HEK293 (cell line): ENCODE results near the gene PLPPR2.
A peak's percentile ranks its signal among the peaks of the same experiment; 100 is the strongest.

Experiments used
- FEZF1 ChIP-seq: fragments of 450-650 bp; formaldehyde crosslinking; IDR thresholded peaks from 2 replicates; pipeline ENCODE4 v1.5.1; 2016; ENCODE audit warnings: missing biosample characterization, missing genetic modification characterization
- KLF7 ChIP-seq: fragments of 450-650 bp; formaldehyde crosslinking; IDR thresholded peaks from 2 replicates; pipeline ENCODE4 v1.5.1; 2016; ENCODE audit warnings: missing biosample characterization, missing genetic modification characterization, borderline replicate concordance
- SALL2 ChIP-seq: fragments of 450-650 bp; formaldehyde crosslinking; IDR thresholded peaks from 2 replicates; pipeline ENCODE4 v1.5.0; 2017; ENCODE audit warnings: missing biosample characterization, mild to moderate bottlenecking, missing genetic modification characterization, borderline replicate concordance
- SCRT1 ChIP-seq: fragments of 450-650 bp; formaldehyde crosslinking; IDR thresholded peaks from 2 replicates; pipeline ENCODE4 v1.5.1; 2016; ENCODE audit warnings: missing biosample characterization, missing genetic modification characterization, borderline replicate concordance
- SP3 ChIP-seq: fragments of 450-650 bp; formaldehyde crosslinking; IDR thresholded peaks from 2 replicates; pipeline ENCODE4 v1.5.1; 2016; ENCODE audit warnings: missing biosample characterization, missing genetic modification characterization
- TSHZ1 ChIP-seq: fragments of 450-650 bp; formaldehyde crosslinking; IDR thresholded peaks from 2 replicates; pipeline ENCODE4 v1.5.1; 2016; ENCODE audit warnings: missing biosample characterization, missing genetic modification characterization, borderline replicate concordance
- ZBTB21 ChIP-seq: fragments of 450-650 bp; formaldehyde crosslinking; IDR thresholded peaks from 2 replicates; pipeline ENCODE4 v1.5.1; 2017; ENCODE audit warnings: missing biosample characterization, missing genetic modification characterization
- ZBTB48 ChIP-seq: fragments of 450-650 bp; formaldehyde crosslinking; IDR thresholded peaks from 2 replicates; pipeline ENCODE4 v1.5.1; 2016; ENCODE audit warnings: missing biosample characterization, missing genetic modification characterization
- ZBTB7A ChIP-seq: fragments of 450-650 bp; formaldehyde crosslinking; IDR thresholded peaks from 2 replicates; pipeline ENCODE4 v1.5.1; 2016; ENCODE audit warnings: low read depth, missing biosample characterization, missing genetic modification characterization
- ZBTB8A ChIP-seq: fragments of 450-650 bp; formaldehyde crosslinking; IDR thresholded peaks from 2 replicates; pipeline ENCODE4 v1.5.1; 2016; ENCODE audit warnings: missing biosample characterization, missing genetic modification characterization
- ZNF114 ChIP-seq: fragments of 450-650 bp; formaldehyde crosslinking; IDR thresholded peaks from 2 replicates; pipeline ENCODE4 v1.5.0; 2017; ENCODE audit warnings: missing biosample characterization, missing genetic modification characterization
- ZNF121 ChIP-seq: fragments of 450-650 bp; formaldehyde crosslinking; IDR thresholded peaks from 2 replicates; pipeline ENCODE4 v1.5.1; 2016; ENCODE audit warnings: missing biosample characterization, missing genetic modification characterization
- ZNF146 ChIP-seq: fragments of 450-650 bp; formaldehyde crosslinking; IDR thresholded peaks from 2 replicates; pipeline ENCODE4 v1.5.1; 2016; ENCODE audit warnings: missing biosample characterization, missing genetic modification characterization
- ZNF157 ChIP-seq: fragments of 450-650 bp; formaldehyde crosslinking; IDR thresholded peaks from 2 replicates; pipeline ENCODE4 v1.5.1; 2016; ENCODE audit warnings: missing biosample characterization, missing genetic modification characterization
- ZNF280D ChIP-seq: fragments of 450-650 bp; formaldehyde crosslinking; IDR thresholded peaks from 2 replicates; pipeline ENCODE4 v1.5.1; 2016; ENCODE audit warnings: missing biosample characterization, missing genetic modification characterization
- ZNF341 ChIP-seq: fragments of 450-650 bp; formaldehyde crosslinking; IDR thresholded peaks from 2 replicates; pipeline ENCODE4; 2016; ENCODE audit warnings: low read depth, missing biosample characterization, missing genetic modification characterization
- ZNF37A ChIP-seq: fragments of 450-650 bp; IDR thresholded peaks from 2 replicates; pipeline ENCODE4 v1.5.1; 2018; ENCODE audit warnings: missing biosample characterization, missing genetic modification characterization
- ZNF530 ChIP-seq: fragments of 450-650 bp; formaldehyde crosslinking; IDR thresholded peaks from 2 replicates; pipeline ENCODE4 v1.5.1; 2016; ENCODE audit warnings: low read depth, missing biosample characterization, missing genetic modification characterization
- ZNF658 ChIP-seq: fragments of 450-650 bp; formaldehyde crosslinking; IDR thresholded peaks from 2 replicates; pipeline ENCODE4; 2016; ENCODE audit warnings: missing biosample characterization, missing genetic modification characterization
- ZNF660 ChIP-seq: fragments of 450-650 bp; IDR thresholded peaks from 2 replicates; pipeline ENCODE4 v1.5.1; 2018; ENCODE audit warnings: missing biosample characterization, mild to moderate bottlenecking, missing genetic modification characterization
- ZSCAN18 ChIP-seq: fragments of 450-650 bp; formaldehyde crosslinking; IDR thresholded peaks from 2 replicates; pipeline ENCODE4 v1.5.1; 2016; ENCODE audit warnings: missing biosample characterization, missing genetic modification characterization
- ZSCAN30 ChIP-seq: fragments of 450-650 bp; IDR thresholded peaks from 2 replicates; pipeline ENCODE4 v1.5.1; 2018; ENCODE audit warnings: missing biosample characterization, mild to moderate bottlenecking, missing genetic modification characterization, moderate library complexity
- TF ChIP-seq, protein P1 (sequence below): fragments of 450-650 bp; formaldehyde crosslinking; conservative IDR thresholded peaks from 2 replicates; pipeline ENCODE4 v1.5.1; 2016; ENCODE audit warnings: low read depth, missing biosample characterization, missing genetic modification characterization

Gene PLPPR2

GRCh38 chr19:11324079-11324661, 31.1 kb upstream of the PLPPR2 start (continued):
- no peak for TF ChIP-seq TSHZ1
- no peak for TF ChIP-seq FEZF1 (tag by site-specific recombination)
- no peak for TF ChIP-seq ZBTB7A (tag by site-specific recombination)
- no peak for TF ChIP-seq ZNF114
- no peak for TF ChIP-seq SP3
- peak; percentile 80; the same call in 1 of the 2 replicates for TF ChIP-seq ZNF660 (tag by site-specific recombination)
- no peak for TF ChIP-seq ZNF280D (tag by site-specific recombination)
- peak; percentile 84 for TF ChIP-seq ZBTB48
- no peak for TF ChIP-seq ZNF146 (tag by site-specific recombination)
- TF ChIP-seq ZBTB21 (tag by site-specific recombination): no peak; the same call in 1 of the 2 replicates
- no peak for TF ChIP-seq SCRT1 (tag by site-specific recombination)
- TF ChIP-seq, protein P1, sequence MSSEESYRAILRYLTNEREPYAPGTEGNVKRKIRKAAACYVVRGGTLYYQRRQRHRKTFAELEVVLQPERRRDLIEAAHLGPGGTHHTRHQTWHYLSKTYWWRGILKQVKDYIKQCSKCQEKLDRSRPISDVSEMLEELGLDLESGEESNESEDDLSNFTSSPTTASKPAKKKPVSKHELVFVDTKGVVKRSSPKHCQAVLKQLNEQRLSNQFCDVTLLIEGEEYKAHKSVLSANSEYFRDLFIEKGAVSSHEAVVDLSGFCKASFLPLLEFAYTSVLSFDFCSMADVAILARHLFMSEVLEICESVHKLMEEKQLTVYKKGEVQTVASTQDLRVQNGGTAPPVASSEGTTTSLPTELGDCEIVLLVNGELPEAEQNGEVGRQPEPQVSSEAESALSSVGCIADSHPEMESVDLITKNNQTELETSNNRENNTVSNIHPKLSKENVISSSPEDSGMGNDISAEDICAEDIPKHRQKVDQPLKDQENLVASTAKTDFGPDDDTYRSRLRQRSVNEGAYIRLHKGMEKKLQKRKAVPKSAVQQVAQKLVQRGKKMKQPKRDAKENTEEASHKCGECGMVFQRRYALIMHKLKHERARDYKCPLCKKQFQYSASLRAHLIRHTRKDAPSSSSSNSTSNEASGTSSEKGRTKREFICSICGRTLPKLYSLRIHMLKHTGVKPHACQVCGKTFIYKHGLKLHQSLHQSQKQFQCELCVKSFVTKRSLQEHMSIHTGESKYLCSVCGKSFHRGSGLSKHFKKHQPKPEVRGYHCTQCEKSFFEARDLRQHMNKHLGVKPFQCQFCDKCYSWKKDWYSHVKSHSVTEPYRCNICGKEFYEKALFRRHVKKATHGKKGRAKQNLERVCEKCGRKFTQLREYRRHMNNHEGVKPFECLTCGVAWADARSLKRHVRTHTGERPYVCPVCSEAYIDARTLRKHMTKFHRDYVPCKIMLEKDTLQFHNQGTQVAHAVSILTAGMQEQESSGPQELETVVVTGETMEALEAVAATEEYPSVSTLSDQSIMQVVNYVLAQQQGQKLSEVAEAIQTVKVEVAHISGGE: no peak
- TF ChIP-seq ZNF530 (tag by site-specific recombination): no peak
- TF ChIP-seq ZNF341 (tag by site-specific recombination): no peak
- TF ChIP-seq ZNF121: no peak
- no peak for TF ChIP-seq ZBTB8A
- TF ChIP-seq KLF7 (tag by site-specific recombination): no peak
- TF ChIP-seq ZNF658 (tag by site-specific recombination): no peak
- TF ChIP-seq ZSCAN18 (tag by site-specific recombination): no peak
- TF ChIP-seq ZSCAN30 (tag by site-specific recombination): peak; percentile 77
- TF ChIP-seq ZNF157 (tag by site-specific recombination): no peak
- TF ChIP-seq ZNF37A (tag by site-specific recombination): no peak
- TF ChIP-seq SALL2 (tag by site-specific recombination): no peak
